GM21381 (cell line): ENCODE results near the gene ADARB2.

Experiments used
- ATAC-seq: cut with Tn5 transposase; IDR thresholded peaks from one replicate; pipeline ENCODE4 v1.9.1; 2021; ENCODE audit warnings: mild to moderate bottlenecking, moderate library complexity; ENCODE audit not compliant: unreplicated experiment

Gene ADARB2

DNA sequence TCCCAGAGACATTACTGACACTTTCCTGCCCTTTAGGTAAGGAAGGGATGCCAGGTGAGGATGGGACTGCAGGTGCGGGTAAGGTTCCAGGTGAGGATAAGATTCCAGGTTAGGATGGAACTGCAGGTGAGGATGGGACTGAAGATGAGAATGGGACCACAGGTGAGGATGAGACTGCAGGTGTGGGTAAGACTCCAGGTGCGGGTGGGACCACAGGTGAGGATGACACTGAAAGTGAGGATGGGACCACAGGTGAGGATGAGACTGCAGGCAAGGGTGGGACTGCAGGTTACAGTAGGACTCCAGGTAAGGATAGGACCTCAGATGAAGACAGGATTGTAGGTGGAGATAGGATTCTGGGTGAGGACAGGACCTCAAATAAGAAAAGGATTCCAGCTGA lies 358.9 kb downstream of the ADARB2 start:
- ATAC-seq, result no peak

DNA sequence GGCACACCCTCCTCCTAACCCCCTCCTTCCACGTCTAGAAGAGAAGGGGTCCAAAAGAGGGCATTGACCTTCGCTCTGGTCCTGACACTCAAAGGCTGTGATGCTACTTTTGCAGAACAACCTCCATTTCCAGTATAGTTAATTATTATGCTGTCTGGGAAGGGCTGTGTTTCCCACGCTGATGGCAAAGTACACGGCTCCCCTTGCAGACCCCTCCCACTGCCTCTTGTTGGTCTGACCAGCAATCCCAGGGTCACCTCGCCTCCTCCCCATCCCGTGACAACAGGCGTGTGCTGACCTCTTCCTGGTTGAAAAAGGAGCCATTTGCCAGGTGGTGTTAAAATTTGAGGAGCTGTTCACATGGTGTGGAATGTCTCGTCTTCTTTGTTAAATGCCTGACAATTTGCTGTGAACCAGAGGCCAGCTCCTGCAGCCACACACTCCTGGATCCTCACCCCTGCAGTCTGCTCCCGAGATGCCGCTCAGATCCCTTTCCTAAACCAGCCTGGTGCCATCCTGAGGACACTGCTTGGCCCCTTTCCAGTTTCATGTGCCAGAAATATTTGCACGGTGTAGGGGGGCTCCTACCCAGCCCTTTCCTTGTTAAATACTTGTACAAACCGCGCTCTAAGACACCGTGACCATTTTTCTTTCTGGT lies 359.5 kb downstream of the ADARB2 start:
- ATAC-seq, result no peak

DNA sequence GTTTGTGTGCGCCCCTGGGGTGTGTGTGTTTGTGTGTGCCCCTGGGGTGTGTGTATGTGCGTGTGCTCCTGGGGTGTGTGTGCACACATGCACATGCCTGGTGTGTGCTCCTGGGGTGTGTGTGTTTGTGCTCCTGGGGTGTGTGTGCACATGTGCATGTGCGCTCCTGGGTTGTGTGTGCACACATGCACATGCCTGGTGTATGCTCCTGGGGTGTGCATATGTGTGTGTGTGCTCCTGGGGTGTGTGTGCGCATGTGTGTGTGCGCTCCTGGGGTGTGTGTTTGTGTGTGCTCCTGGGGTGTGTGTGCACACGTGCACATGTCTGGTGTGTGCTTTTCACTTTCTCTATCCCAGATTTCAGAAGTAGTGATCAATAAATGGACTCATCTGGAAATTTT lies 360.1 kb downstream of the ADARB2 start:
- no peak for ATAC-seq

DNA sequence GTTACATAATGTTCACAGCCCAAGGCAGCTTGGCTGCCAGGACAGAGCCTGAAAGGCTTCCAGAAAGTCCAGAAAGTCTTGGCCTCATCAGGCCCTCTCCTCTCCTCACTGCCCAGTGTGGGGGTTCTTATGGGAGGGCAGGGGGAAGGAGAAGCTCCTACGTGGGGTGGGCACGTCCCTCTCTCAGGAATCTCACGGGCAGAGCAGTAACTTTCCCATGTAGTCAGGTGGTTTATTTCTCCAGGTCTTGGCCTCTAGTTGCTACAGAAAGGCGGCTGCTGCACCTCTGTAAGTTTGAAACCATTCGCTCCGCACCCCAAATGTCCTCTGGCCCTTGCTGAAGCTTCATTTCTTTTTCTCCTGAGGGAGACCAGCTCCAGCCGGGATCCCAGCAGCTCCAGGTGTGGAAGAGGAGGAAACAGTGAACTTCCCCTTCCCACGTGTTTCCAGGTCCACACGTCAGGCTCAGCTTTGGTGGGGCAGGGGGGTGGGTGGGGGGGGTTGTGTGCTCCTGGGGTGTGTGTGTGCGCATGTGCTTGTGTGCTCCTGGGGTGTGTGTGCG lies 360.9 kb downstream of the ADARB2 start:
- ATAC-seq, result no peak

DNA sequence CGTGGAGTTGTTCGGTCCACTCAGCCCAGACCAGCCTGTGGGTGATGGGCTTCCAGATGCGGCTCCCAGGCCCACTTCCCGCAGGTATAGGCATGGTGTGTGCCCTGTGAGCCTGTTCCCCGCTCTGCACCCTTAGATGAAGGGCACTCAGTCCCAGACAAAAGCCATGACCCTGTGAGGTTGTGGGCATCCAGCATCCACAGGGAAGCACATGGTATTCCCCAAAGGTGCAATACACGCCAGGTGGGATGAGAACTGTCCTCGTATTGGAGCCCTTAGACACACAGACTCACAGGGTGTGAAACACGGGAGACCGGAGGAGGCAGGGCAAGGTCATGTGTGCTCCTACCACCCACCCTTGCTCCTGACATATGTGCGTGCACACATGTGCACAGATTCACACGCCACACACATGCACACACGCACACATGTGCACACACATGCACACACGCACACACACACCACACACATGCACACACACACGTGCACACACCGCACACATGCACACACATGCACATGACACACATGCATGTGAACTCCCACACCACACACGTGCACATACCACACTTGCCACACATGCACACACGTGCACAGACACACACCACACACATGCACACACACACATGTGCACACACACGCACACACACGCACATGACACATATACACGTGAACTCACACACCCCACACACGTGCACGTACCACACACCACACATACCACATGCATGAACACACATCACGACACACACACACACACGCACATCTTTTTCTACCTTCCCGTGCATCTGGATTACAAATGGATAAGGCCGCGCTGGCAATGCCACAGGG lies 361.8 kb downstream of the ADARB2 start:
- no peak for ATAC-seq

DNA sequence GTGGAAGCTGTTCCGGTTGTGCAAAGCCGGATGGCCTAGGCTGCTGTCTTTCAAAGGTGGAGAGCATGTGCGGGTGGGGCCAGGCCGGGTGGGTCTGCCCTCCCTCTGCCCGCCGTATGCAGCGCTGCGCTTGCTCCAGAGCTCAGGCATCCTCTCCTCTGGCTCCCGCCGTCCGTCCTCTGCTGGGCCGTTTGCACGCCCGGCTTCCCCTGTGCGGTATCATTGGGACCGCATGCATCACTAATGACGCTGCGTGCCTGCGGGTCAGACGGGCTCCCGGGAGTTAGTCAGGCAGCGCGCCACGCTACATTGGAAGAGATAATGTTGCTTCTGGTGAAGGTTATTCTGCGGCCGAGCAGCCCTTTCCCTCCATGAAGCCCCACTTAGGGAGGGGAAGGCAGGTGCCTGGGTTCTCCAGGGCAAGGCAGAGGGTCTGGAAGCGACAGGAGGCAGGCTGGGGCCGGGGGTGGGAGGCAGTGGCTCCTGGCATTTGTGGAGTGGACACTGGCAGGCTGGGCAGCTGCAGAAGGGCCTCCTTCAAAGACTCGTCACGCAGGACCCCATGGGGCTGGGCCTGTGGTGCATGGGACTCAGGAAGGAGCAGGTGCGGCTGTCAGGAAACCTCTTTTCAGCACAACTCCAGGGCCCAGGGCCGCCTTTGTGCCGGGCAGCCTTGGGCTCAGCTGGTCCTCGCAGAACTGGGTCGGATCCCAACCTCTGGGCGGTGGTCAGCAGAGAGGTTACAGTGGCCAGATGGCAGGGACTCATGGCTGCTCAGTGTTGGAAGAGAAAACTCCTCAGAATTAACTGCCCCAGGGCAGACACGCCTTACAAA lies 362.6 kb downstream of the ADARB2 start:
- ATAC-seq, result no peak

DNA sequence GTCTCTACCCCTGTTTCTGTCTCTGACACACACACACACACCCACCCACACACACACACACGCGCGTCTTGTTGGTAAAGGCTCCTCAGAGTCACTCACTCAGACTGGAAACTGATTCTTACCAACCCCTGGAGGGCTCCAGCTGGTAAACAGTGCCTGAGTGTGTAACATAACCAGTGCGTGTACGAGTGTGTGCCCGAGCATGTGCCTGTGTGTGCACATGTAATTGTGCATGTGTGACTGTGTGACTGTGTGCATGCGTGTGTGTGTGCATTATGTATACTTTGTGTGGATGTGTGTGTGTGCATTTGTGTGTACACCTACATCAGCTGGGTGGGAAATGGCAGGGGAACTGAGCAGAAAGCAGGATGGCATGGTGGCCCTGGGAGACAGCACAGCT lies 364.0 kb downstream of the ADARB2 start:
- no peak for ATAC-seq

DNA sequence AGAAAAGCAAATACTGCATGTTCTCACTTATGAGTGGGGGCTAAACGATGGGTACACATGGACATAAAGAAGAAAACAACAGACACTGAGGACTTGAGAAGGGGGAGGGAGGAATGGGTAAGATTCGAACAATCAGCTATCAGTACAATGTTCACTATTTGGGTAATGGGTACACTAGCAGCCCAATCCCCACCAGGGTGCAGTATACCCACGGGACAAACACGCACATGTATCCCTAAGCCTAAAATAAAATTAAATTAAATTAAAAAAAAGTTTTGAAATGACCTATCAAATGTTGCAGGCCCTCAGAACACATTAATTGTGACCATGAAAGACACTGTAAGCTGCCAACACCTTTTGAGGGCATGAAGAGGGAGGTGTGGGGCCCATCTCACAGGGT lies 365.1 kb downstream of the ADARB2 start:
- ATAC-seq, result no peak

DNA sequence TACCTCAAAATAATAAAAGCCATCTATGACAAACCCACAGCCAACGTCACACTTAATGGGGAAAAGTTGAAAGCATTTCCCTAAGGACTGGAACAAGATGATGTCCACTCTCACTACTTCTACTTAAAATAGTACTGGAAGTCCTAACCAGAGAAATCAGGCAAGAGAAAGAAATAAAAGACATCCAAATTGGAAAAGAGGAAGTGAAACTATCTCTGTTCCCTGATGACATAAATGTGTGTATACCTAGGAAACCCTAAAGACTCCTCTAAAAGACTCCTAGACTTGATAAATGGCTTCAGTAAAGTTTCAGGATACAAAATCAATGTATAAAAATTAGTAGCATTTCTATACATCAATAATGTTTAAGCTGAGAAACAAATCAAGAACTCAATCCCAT lies 367.0 kb downstream of the ADARB2 start:
- ATAC-seq, result no peak

DNA sequence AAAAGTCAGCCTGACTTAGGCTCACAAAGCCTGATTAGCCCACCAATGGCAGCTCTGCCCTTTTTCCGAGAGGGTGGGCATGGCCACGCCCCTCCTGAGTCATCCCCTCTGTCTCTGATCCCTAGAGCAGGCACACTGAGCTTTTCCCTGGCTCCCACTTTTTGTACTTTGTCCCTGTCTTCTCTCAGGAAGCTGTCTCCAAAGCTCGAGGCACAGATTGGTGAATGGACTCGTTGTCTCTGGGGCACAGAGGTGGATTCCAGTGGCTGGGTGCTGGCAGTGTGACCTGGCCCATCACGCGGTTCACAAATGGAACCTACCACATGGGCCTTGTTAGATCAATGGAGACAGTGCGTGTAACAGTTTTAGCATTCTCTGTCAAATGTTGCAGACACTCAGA lies 367.7 kb downstream of the ADARB2 start:
- ATAC-seq, result no peak

DNA sequence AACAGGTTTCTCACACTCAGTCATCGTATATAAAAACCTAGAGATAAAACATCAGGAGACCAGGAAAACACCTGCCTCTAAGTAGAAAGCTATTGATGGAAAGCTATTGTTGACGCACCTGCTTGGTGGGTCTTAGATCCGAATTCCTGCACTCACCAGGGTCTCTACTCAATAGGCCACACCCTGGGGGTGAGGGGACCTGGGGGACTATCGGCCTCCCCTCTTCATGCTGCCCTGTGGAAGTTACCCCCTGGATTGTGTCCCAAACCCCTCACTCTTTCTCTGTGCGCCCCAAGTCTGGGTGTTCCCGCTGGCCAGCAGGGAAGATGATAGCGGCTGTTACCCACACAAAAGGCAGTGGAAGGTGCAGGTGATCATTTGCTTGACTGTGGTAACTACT lies 368.1 kb downstream of the ADARB2 start:
- no peak for ATAC-seq

DNA sequence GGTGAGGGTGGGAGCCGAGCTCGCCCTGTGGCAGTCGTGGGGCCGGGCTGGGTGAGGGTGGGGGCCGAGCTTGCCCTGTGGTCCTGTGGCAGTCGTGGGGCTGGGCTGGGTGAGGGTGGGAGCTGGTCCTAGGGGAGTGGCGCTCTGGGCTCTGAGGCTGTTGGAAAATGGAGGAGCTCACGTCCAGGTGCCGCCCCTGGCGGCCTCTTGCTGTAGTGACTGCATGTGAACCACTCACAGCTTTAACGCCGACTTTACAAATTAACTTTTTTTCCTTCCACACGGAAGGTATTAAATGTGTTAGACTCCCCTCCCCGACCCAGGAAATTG lies 368.5 kb downstream of the ADARB2 start:
- ATAC-seq, result no peak

DNA sequence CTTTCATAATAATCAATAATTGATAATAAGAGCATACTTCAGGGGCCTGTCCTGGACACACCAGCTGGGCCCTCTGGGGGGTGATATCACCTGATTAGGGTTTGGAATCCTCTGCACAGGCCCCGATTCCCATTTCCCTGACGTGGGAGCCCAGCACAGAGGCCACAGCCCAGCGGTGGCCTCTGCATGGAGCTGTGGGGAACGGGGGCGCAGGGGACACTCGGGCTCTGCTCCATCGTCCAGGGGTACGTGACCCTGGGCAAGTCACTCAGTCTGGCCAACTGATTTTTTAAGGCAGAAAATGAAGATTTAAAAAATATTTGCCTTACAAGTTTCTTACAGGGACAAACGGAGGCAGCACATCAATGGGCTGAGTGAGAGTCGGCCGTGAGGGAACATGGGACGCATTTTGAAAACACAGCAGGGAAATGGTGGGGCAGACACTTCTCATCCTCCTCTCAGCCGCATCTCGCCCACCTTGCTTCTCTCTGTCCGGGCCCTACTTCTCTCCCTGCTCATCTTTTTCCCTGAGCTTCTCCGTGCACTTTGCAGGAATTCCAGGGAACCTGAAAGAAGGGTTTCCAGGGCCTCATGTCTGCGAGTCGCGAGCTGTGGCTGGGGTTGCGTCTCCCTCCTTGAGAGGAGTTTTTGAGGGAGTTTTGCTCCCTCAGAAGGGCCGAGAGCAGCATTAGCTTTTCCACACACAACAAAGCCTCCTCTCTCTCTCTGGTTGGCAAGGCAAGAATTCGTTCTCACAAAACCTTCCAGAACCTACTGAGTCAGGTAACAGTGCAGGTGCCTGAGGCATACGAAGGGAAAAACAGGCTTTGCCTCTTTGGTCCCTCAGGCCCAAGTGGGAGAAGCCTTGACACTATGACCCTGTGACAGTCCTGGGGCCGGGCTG lies 369.1 kb downstream of the ADARB2 start:
- ATAC-seq, result no peak

DNA sequence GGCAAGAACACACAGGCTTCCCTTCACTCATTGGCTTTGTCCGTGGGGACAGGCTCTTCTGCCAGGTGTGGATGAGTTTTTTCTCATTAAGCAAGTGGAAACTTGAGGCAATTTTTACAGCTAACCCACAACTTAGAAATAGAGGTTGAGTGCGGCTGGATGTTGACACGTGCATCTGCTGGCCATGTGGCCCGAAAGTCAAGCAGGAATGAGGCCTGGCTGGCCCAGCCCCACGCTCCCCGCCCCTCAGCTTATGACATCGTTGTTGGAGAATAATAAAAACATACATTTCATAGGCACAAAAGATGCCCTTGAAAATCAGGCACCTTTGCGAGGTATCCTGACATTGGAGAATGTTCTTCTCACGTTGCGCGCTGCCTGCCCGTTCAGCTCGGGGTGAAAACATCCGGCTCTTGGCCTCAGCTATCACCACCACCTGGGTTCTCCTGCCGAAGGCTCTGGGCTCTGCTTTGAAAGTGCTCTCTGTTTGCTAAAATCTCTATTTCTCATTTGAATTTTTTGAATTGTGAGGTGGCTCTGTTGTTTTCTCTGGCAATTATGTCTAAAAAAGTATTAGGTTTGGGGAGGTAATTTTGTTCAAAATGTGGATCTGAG lies 370.4 kb downstream of the ADARB2 start:
- ATAC-seq, result no peak

DNA sequence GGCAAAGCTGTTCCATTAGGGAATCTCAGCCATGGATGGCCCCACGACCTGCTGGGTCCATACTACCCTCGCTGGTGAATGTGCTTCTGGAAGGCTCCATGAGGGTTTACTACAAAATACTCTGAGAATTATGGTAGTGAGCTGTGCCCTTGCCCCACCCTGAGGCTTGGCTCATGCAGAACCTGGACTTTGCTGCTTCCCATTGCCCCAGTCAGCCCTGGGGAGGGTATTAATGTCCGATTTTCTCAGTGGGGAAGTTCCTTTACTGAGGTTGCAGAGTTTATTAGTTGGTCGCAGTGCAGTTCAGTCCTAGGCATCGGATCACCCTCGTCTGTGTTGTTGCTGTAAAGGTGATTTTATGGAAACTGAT lies 371.0 kb downstream of the ADARB2 start:
- no peak for ATAC-seq

DNA sequence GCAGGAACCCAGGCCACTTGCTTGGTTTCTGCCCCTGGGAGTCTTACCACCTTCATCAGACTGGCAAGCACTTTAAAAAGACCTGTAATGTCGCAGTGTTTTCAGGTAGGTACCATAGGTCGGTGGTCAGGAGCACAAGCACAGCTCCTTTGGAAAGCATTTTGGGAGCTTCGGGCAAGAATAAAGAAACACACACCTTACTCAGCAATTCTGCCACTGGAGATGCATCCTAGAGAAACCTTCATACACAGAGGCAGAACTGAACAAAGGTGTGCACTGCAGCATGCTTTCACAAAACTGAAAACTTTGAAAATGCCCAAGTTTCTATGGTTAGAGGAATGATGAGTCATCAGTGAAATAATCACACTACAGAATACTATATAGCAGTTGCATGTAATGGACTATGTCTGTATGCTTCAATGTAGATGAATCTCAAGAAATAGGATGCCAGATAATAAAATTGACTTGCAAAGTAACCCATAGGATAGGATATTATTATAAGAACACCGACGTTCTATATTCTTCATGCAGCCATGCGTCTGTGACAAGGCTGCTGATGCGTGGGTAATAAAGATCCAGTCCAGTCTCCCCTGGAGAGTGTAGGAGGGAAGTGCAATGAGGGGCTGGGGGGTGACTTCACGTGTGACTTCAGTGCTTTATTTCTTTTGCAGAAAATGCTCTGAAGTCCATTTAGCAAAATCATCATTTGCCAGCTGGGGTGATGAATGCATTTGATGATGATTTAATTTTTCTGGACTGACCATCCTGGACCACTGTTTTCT lies 371.6 kb downstream of the ADARB2 start:
- ATAC-seq, result no peak

DNA sequence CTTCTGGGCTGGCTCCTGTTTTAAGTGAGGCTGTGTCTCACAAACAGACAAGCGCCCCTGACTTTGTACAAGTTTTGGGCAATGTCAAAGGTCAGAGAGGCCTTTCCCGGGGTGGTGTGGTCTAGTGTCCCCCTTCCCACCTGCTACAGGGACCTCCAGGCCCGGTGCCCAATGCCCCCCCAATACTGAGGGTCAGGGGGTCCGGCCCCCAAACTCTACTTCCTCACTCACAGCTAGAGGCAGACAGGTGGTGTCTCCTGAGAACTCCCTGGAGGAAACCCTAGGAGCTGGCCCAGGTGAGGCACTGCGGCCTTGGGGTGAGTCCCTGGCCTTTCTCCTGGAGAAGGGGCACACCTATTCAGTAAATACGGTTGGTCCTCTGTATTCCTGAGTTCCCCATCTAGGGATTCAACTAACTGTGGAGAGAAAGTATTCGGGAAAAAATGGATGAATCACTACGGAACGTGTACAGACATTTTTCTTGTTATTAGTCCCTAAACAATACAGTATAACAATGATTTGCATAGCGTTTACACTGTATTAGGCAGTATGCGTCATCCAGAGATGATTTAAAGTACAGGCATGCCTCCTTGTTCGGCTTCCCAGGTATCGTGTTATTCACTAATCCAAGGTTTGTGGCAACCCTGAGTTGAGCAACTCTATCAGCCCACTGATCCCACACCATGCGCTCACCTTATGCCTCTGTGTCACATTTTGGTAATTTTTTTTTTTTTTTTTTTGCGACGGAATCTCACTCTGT lies 373.0 kb downstream of the ADARB2 start:
- ATAC-seq, result no peak

DNA sequence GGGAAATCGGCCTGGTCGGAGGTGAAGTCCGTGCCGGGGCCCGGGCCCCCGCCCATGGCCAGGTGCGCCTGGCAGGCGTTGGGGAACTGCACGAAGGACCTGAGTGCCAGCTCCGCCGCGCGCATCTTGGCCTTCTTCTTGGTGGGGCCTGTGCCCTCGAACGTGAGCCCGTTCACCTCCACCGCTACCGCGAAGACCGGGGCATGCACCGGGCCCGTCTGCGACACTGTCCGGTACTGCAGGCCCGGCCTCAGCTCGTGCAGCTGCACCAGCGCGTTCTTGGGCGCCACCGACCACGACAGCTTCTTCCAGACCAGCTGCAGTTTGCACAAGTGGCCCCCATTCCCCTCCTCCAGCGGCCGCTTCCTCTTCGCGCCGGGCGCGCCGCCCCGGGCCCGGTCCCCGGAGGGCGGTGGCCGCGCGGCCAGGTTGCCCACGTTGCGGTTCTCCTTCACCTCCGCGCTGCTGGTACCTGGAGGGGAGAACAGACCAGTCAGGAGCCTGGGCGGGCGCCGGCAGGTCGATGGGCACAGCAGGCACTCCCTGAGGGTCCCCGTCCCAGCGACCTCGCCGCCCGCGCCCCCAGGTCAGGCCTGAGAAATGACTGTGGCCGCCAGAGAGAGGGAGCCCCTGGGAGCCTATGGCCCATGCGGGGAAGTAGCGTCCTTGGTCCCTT lies 373.7 kb downstream of the ADARB2 start:
- no peak for ATAC-seq
